PC-3 (cell line): ENCODE results near the gene CRYL1. TPM values are rescaled to one million over a fixed set of nuclear protein-coding genes. Genes with fewer than 3 reads are reported as not detected.
"Not testable (repeated sequence)": the region's sequence is repeated elsewhere in the genome, so short reads cannot be mapped to it uniquely, and the experiment has no call there.

ENCODE experiments used
- ATAC-seq: fragments of 200-7000 bp; cut with Tn5 transposase; 2 replicates; pipeline ENCODE4 v1.9.1; 2020; ENCODE audit warnings: mild to moderate bottlenecking, moderate library complexity
- BruUV-seq: library from RNA; stranded (reverse); fragments of 400-500 nt; replicated peaks from 2 replicates; lab custom pipeline; 2021; lab: Mats Ljungman, UMichigan
- CTCF ChIA-PET: fragments of 300-600 bp; sonication (Branson Sonifier 250); formaldehyde crosslinking; loops from one replicate; lab custom pipeline; 2022; ENCODE audit warnings: antibody characterized with exemption; lab: Charles Lee
- POLR2A ChIA-PET: fragments of 300-600 bp; sonication (Branson Sonifier 250); formaldehyde crosslinking; loops from one replicate; lab custom pipeline; 2022; ENCODE audit warnings: antibody characterized with exemption; ENCODE audit not compliant: unreplicated experiment; lab: Charles Lee
- DNase-seq: peaks from one replicate; pipeline ENCODE4 v3.0.0-alpha.2; 2015
- H2AFZ ChIP-seq: fragments of 300-600 bp; sonication (generic); 2 replicates; pipeline ENCODE4 v1.6.0; 2016; ENCODE audit warnings: antibody characterized with exemption, low read length
- H3F3A ChIP-seq: fragments of 300-600 bp; sonication (generic); one replicate; pipeline ENCODE4 v1.6.0; 2017; ENCODE audit warnings: antibody characterized with exemption, low read length, control low read depth, mild to moderate bottlenecking; ENCODE audit not compliant: unreplicated experiment
- H3K27ac ChIP-seq: fragments of 300-600 bp; sonication (generic); 2 replicates; pipeline ENCODE4 v1.5.1; 2016; ENCODE audit warnings: mild to moderate bottlenecking, low read length
- H3K27me3 ChIP-seq: fragments of 300-600 bp; sonication (generic); 2 replicates; pipeline ENCODE4 v1.6.1; 2016; ENCODE audit warnings: low read length, mixed read lengths
- H3K36me3 ChIP-seq: fragments of 300-600 bp; sonication (generic); 2 replicates; pipeline ENCODE4 v1.6.1; 2016; ENCODE audit warnings: low read depth, mixed run types, low read length, mixed read lengths
- H3K4me1 ChIP-seq: fragments of 300-600 bp; sonication (generic); 2 replicates; pipeline ENCODE4 v1.5.1; 2016; ENCODE audit warnings: low read length; ENCODE audit not compliant: insufficient read depth
- H3K4me2 ChIP-seq: fragments of 300-600 bp; sonication (generic); 2 replicates; pipeline ENCODE4 v1.6.0; 2016; ENCODE audit warnings: low read length
- H3K4me3 ChIP-seq: fragments of 300-600 bp; sonication (generic); 2 replicates; pipeline ENCODE4 v1.5.1; 2016; ENCODE audit warnings: mild to moderate bottlenecking, low read length, mixed read lengths
- H3K79me2 ChIP-seq: fragments of 300-600 bp; sonication (generic); 2 replicates; pipeline ENCODE4 v1.6.1; 2017; ENCODE audit warnings: low read length, mixed read lengths
- H3K9ac ChIP-seq: fragments of 300-600 bp; sonication (generic); 2 replicates; pipeline ENCODE4 v1.6.0; 2016; ENCODE audit warnings: mild to moderate bottlenecking, low read length
- H3K9me2 ChIP-seq: fragments of 300-600 bp; sonication (generic); replicated peaks from 2 replicates; pipeline ENCODE4 v1.6.1; 2016; ENCODE audit warnings: mixed run types, low read length, mixed read lengths
- H3K9me3 ChIP-seq: fragments of 300-600 bp; sonication (generic); 2 replicates; pipeline ENCODE4 v1.6.1; 2016; ENCODE audit warnings: low read length, mixed read lengths
- H4K20me1 ChIP-seq: fragments of 300-600 bp; sonication (generic); 2 replicates; pipeline ENCODE4 v1.6.1; 2016; ENCODE audit warnings: low read length, mixed read lengths
- CTCF ChIP-seq: fragments of 300-600 bp; sonication (generic); conservative IDR thresholded peaks from 2 replicates; pipeline ENCODE4 v1.5.1; 2017; ENCODE audit warnings: antibody characterized with exemption, low read depth, mild to moderate bottlenecking, low read length
- EZH2 ChIP-seq: fragments of 300-600 bp; sonication (generic); IDR thresholded peaks from one replicate; pipeline ENCODE4 v1.6.1; 2017; ENCODE audit warnings: antibody characterized with exemption, mild to moderate bottlenecking, low read length; ENCODE audit not compliant: unreplicated experiment
- EZH2phosphoT487 ChIP-seq: fragments of 300-600 bp; sonication (generic); IDR thresholded peaks from 2 replicates; pipeline ENCODE4 v1.6.1; 2018; ENCODE audit warnings: mild to moderate bottlenecking, antibody characterized with exemption, low read length, borderline replicate concordance
- intact Hi-C: fragments of 100-400 bp; cut with micrococcal nuclease; formaldehyde crosslinking; loops from 2 replicates; pipeline ENCODE4 v1.9.0; 2023
- total RNA-seq: library from RNA; depleted of rRNA; stranded (reverse); fragments of >200 nt; gene quantifications from 2 replicates; pipeline ENCODE4 v1.2.3, GENCODE V29; 2014

CRYL1 gene
- total RNA-seq, 1 experiment from 2014 or later, result 20.8 TPM

GRCh38 chr13:20438801-20439200 lies 86.9 kb downstream of the CRYL1 start:
- no peak for DNase-seq
- H3K79me2 ChIP-seq, result no peaks in the 10 kb centered on the region
- ATAC-seq, result no peak
- intact Hi-C loops, result no loop called here
- no peak overlapping the region for H3K4me2 ChIP-seq
- no peak overlapping the region for H2AFZ ChIP-seq
- H3K9ac ChIP-seq, result no peak overlapping the region
- H3F3A ChIP-seq, result peaks cover 9% of the 10 kb centered on the region
- no peaks in the 10 kb centered on the region for H4K20me1 ChIP-seq
- H3K27ac ChIP-seq, result no peak overlapping the region
- peaks cover 29% of the 10 kb centered on the region for H3K4me1 ChIP-seq
- H3K4me3 ChIP-seq, result no peak overlapping the region
- BruUV-seq, result no TSS peak
- H3K36me3 ChIP-seq, result no peaks in the 10 kb centered on the region
- POLR2A ChIA-PET, result no interaction called here
- no peaks in the 10 kb centered on the region for H3K9me3 ChIP-seq
- no peaks in the 10 kb centered on the region for H3K9me2 ChIP-seq
- H3K27me3 ChIP-seq, result no peaks in the 10 kb centered on the region
- TF ChIP-seq EZH2 (no peak), EZH2phosphoT487 (no peak), CTCF (no peak)
- CTCF ChIA-PET, result no interaction called here

GRCh38 chr13:20436505-20436904 lies 89.2 kb downstream of the CRYL1 start:
- no TSS peak for BruUV-seq
- intact Hi-C loops, result no loop called here
- no peaks in the 10 kb centered on the region for H3F3A ChIP-seq
- H3K9me3 ChIP-seq, result no peaks in the 10 kb centered on the region
- no peak overlapping the region for H3K27ac ChIP-seq
- H3K79me2 ChIP-seq, result no peaks in the 10 kb centered on the region
- H3K4me3 ChIP-seq, result no peak overlapping the region
- ChIA-PET CTCF (no interaction called here), POLR2A (no interaction called here)
- ATAC-seq (no peak), DNase-seq (no peak)
- no peaks in the 10 kb centered on the region for H3K27me3 ChIP-seq
- H3K4me2 ChIP-seq, result no peak overlapping the region
- no peaks in the 10 kb centered on the region for H3K36me3 ChIP-seq
- H2AFZ ChIP-seq, result no peak overlapping the region
- no peak overlapping the region for H3K9ac ChIP-seq
- no peak for TF ChIP-seq CTCF
- no peak for TF ChIP-seq EZH2
- no peak for TF ChIP-seq EZH2phosphoT487
- peaks cover 8% of the 10 kb centered on the region for H3K4me1 ChIP-seq
- H3K9me2 ChIP-seq, result no peaks in the 10 kb centered on the region
- H4K20me1 ChIP-seq, result no peaks in the 10 kb centered on the region

GRCh38 chr13:20435616-20436368 lies 89.9 kb downstream of the CRYL1 start:
- Histone ChIP-seq H3K4me2 (no peak overlapping the region), H3F3A (no peaks in the 10 kb centered on the region), H3K9me2 (no peaks in the 10 kb centered on the region), H3K4me1 (peaks cover 1% of the 10 kb centered on the region), H3K27ac (no peak overlapping the region), H4K20me1 (no peaks in the 10 kb centered on the region), H3K4me3 (no peak overlapping the region), H3K79me2 (no peaks in the 10 kb centered on the region), H3K9ac (no peak overlapping the region), H2AFZ (no peak overlapping the region), H3K9me3 (no peaks in the 10 kb centered on the region), H3K36me3 (no peaks in the 10 kb centered on the region), H3K27me3 (no peaks in the 10 kb centered on the region)
- ChIA-PET POLR2A (no interaction called here), CTCF (no interaction called here)
- no TSS peak for BruUV-seq
- TF ChIP-seq EZH2 (no peak), EZH2phosphoT487 (no peak), CTCF (no peak)
- no peak for ATAC-seq
- intact Hi-C loops, result no loop called here
- DNase-seq, result no peak

GRCh38 chr13:20434210-20434609 lies 91.4 kb downstream of the CRYL1 start:
- H3F3A ChIP-seq, H3K9me2 ChIP-seq, H3K36me3 ChIP-seq, CTCF ChIA-PET, H4K20me1 ChIP-seq, H3K27me3 ChIP-seq, H2AFZ ChIP-seq, ATAC-seq, H3K9ac ChIP-seq, H3K9me3 ChIP-seq, intact Hi-C loops, BruUV-seq, H3K4me2 ChIP-seq, H3K27ac ChIP-seq, H3K4me3 ChIP-seq, DNase-seq, H3K79me2 ChIP-seq, POLR2A ChIA-PET, H3K4me1 ChIP-seq: not testable (repeated sequence)
